HepG2 (cell line): Measurements from ENCODE around the gene CAPZA1. TPM values are rescaled to one million over a fixed set of nuclear protein-coding genes. Genes with fewer than 3 reads are reported as not detected.
"Not testable (repeated sequence)": the region's sequence is repeated elsewhere in the genome, so short reads cannot be mapped to it uniquely, and the experiment has no call there.

Experiments used
- ATAC-seq: fragments of 200-7000 bp; cut with Tn5 transposase; 3 replicates; pipeline ENCODE4 v1.9.1; 2020; ENCODE audit warnings: mild to moderate bottlenecking, moderate library complexity
- BruUV-seq: library from RNA; stranded (reverse); fragments of 400-500 nt; replicated peaks from 2 replicates; lab custom pipeline; 2021; lab: Mats Ljungman, UMichigan
- CTCF ChIA-PET: fragments of 300-600 bp; formaldehyde crosslinking; extraction: SDS; loops from one replicate; lab custom pipeline; 2021; ENCODE audit warnings: low total read pairs, inconsistent platforms, low intra/inter-chr PET ratio; lab: Yijun Ruan, JAX
- POLR2A ChIA-PET: fragments of 350-600 bp; sonication (Branson Sonifier 250); formaldehyde crosslinking; loops from one replicate; lab custom pipeline; 2020; ENCODE audit warnings: antibody characterized with exemption, inconsistent platforms; lab: Yijun Ruan, JAX
- DNase-seq: peaks from one replicate; pipeline ENCODE4 v3.0.0-alpha.2; 2015; ENCODE audit warnings: low spot score
- FAIRE-seq: peaks from 3 replicates; lab custom pipeline; 2011; peaks lifted over from hg19 to GRCh38; lab: Jason Lieb, UNC
- H2AFZ ChIP-seq: one replicate; pipeline ENCODE4 v1.6.1; 2011; ENCODE audit warnings: low read length, inconsistent platforms
- H3K27ac ChIP-seq: fragments of 300-600 bp; 3 replicates; pipeline ENCODE4 v1.8.0; 2011; ENCODE audit warnings: mixed run types, mild to moderate bottlenecking, mixed read lengths, low read length, inconsistent platforms; ENCODE audit not compliant: insufficient read depth; ENCODE audit errors: extremely low read length
- H3K27me3 ChIP-seq, 2 experiments: fragments of 200-600 bp in 1 of 2; 2 replicates in 1 of 2; 3 replicates in 1 of 2; pipeline versions ENCODE4 v1.6.0 to v1.8.0; 2011; ENCODE audit warnings: low read length in 2 of 2, mild to moderate bottlenecking in 2 of 2, moderate library complexity in 2 of 2, inconsistent platforms in 1 of 2; ENCODE audit not compliant: insufficient read depth in 2 of 2, control insufficient read depth in 1 of 2
- H3K36me3 ChIP-seq, 2 experiments: fragments of 200-600 bp in 1 of 2; replicated peaks in 1 of 2; 2 replicates in 1 of 2; 3 replicates in 1 of 2; pipeline versions ENCODE4 v1.5.1 to v1.8.0; 2011; ENCODE audit warnings: low read length in 2 of 2, inconsistent platforms in 1 of 2; ENCODE audit not compliant: insufficient read depth in 2 of 2, control insufficient read depth in 1 of 2
- H3K4me1 ChIP-seq: 2 replicates; pipeline ENCODE4 v1.5.1; 2012; ENCODE audit warnings: low read length, inconsistent platforms; ENCODE audit not compliant: insufficient read depth
- H3K4me2 ChIP-seq: 2 replicates; pipeline ENCODE4 v1.6.0; 2011; ENCODE audit warnings: low read depth, low read length, inconsistent platforms
- H3K4me3 ChIP-seq, 3 experiments: fragments of 200-600 bp in 1 of 3; sonication (generic), shearing (Covaris generic) in 1 of 3; replicated peaks in 1 of 3; 2 replicates each; pipeline ENCODE4 v1.5.1; 2011 to 2016; ENCODE audit warnings: low read length in 3 of 3, inconsistent platforms in 2 of 3, low read depth in 2 of 3, mild to moderate bottlenecking in 2 of 3, control low read depth in 1 of 3, mixed read lengths in 1 of 3; ENCODE audit not compliant: insufficient read depth in 1 of 3
- H3K79me2 ChIP-seq: one replicate; pipeline ENCODE4 v1.6.1; 2011; ENCODE audit warnings: low read length, inconsistent platforms; ENCODE audit not compliant: insufficient read depth
- H3K9ac ChIP-seq: 2 replicates; pipeline ENCODE4 v1.6.0; 2011; ENCODE audit warnings: mild to moderate bottlenecking, low read depth, low read length, inconsistent platforms; ENCODE audit not compliant: insufficient read depth
- H3K9me3 ChIP-seq: 2 replicates; pipeline ENCODE4 v1.5.1; 2012; ENCODE audit warnings: mild to moderate bottlenecking, low read length
- H4K20me1 ChIP-seq: 2 replicates; pipeline ENCODE4 v1.6.0; 2011; ENCODE audit warnings: inconsistent platforms, mild to moderate bottlenecking, low read length, moderate library complexity; ENCODE audit not compliant: insufficient read depth
- JARID2 ChIP-seq: sonication (generic); formaldehyde crosslinking; IDR thresholded peaks from 2 replicates; pipeline ENCODE4 v1.8.1; 2023; ENCODE audit warnings: missing genetic modification reagents, inconsistent platforms; ENCODE audit not compliant: insufficient replicate concordance
- PAX8 ChIP-seq: sonication (generic); formaldehyde crosslinking; IDR thresholded peaks from 2 replicates; pipeline ENCODE4 v1.8.0; 2022; ENCODE audit warnings: mild to moderate bottlenecking, missing genetic modification reagents, borderline replicate concordance
- ZFP41 ChIP-seq: sonication (generic); formaldehyde crosslinking; IDR thresholded peaks from 2 replicates; pipeline ENCODE4 v1.4.0; 2020; ENCODE audit warnings: mild to moderate bottlenecking, missing genetic modification reagents, borderline replicate concordance
- ZSCAN21 ChIP-seq: sonication (generic); formaldehyde crosslinking; IDR thresholded peaks from 2 replicates; pipeline ENCODE4 v1.8.0; 2022; ENCODE audit warnings: mild to moderate bottlenecking, missing genetic modification reagents, moderate library complexity, borderline replicate concordance
- WGBS: methylation state at CpG from one replicate; pipeline ENCODE4 v1.1.6; 2017; ENCODE audit warnings: low lambda C conversion rate; 5-methylcytosine and 5-hydroxymethylcytosine counted together
- in situ Hi-C: cut with HindIII; loops from 2 replicates; pipeline ENCODE4 v1.10.0; 2017; ENCODE audit warnings: low pct_unique_long_range_greater_than_20kb; ENCODE audit not compliant: extremely low pct_ligation_motif_present
- intact Hi-C: fragments of 100-400 bp; cut with micrococcal nuclease; formaldehyde crosslinking; loops from one replicate; pipeline ENCODE4 v1.10.0; 2022; ENCODE audit not compliant: unreplicated experiment
- polyA plus RNA-seq, 8 experiments: library from polyadenylated mRNA; depleted of rRNA in 3 of 8; stranded (reverse) in 7 of 8; unstranded in 1 of 8; fragments of >200 nt; fragmentation: Illumina TruSeq in 4 of 8; extraction: Trizol in 4 of 8; gene quantifications; 2 replicates each; pipeline versions ENCODE4 v1.2.1 to v1.2.3, GENCODE V29; 2011 to 2016; ENCODE audit warnings: low read depth in 4 of 8, missing spikeins in 1 of 8, mixed read lengths in 1 of 8; ENCODE audit not compliant: insufficient read depth in 1 of 8
- total RNA-seq, 5 experiments: library from RNA; depleted of rRNA; stranded (reverse); fragments of >200 nt; fragmentation: Illumina TruSeq; extraction: Trizol; gene quantifications; 2 replicates each; pipeline ENCODE4 v1.2.3, GENCODE V29; 2016; ENCODE audit warnings: low read depth in 1 of 5
- TF ChIP-seq, protein P1 (sequence below), 2 experiments: IDR thresholded peaks; 2 replicates each; pipeline ENCODE4 v1.6.1; 2011 to 2012; ENCODE audit warnings: low read length in 2 of 2, borderline replicate concordance in 1 of 2, low read depth in 1 of 2, mild to moderate bottlenecking in 1 of 2, moderate library complexity in 1 of 2

CAPZA1 gene
- total and polyA plus RNA-seq, 2 of the 13 experiments (the other 11 are each of a cell fraction or from before 2014, with no cell fraction given) = 67.0 to 117 TPM

DNA sequence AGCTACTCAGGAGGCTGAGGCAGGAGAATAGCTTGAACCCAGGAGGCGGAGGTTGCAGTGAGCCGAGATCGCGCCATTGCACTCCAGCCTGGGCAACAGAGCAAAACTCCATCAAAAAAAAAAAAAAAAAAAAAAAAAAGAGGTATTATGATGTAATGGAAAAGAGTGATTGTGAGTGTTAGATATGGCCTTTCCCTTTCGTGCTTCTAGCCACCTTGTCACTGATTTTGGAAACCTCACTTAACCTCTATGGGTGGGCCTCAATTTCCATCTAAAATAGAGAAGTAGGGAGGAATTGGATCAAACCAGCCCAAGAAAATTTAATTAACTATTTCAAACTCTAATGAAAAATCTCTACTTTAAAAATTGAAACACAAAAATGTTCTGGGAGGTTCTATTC lies 4.9 kb downstream of the CAPZA1 start:
- H4K20me1 ChIP-seq = peaks cover 35% of the 10 kb centered on the region
- peaks cover 90% of the 10 kb centered on the region for H3K79me2 ChIP-seq
- H3K9me3 ChIP-seq, H3K4me3 ChIP-seq, H2AFZ ChIP-seq, POLR2A ChIA-PET, H3K9ac ChIP-seq, DNase-seq, FAIRE-seq, H3K27me3 ChIP-seq, in situ Hi-C loops, H3K27ac ChIP-seq, H3K4me2 ChIP-seq, ATAC-seq, CTCF ChIA-PET, intact Hi-C loops, BruUV-seq: not testable (repeated sequence)
- peaks cover 0 to 13% of the 10 kb centered on the region in 2 experiments; a peak in 3 of 5 replicates for H3K36me3 ChIP-seq
- peaks cover 56% of the 10 kb centered on the region for H3K4me1 ChIP-seq
- WGBS = 100% methylated on average over 5 of the region's 5 CpGs

GRCh38 chr1:112625696-112626095 lies 6.1 kb downstream of the CAPZA1 start:
- Histone ChIP-seq H4K20me1 (peaks cover 33% of the 10 kb centered on the region), H3K27me3 (no peaks in the 10 kb centered on the region), H3K27ac (no peak overlapping the region), H3K36me3 (peaks cover 0 to 15% of the 10 kb centered on the region in 2 experiments; a peak in 3 of 5 replicates), H3K4me3 (no peak overlapping the region), H3K79me2 (peaks cover 88% of the 10 kb centered on the region), H3K4me2 (no peak overlapping the region), H3K9me3 (no peaks in the 10 kb centered on the region), H3K9ac (no peak overlapping the region), H3K4me1 (peaks cover 54% of the 10 kb centered on the region), H2AFZ (no peak overlapping the region)
- 100% methylated on average over 1 of the region's 2 CpGs for WGBS
- intact Hi-C loops = no loop called here
- TF ChIP-seq ZFP41 = no peak
- no peak for TF ChIP-seq PAX8 (CRISPR knock-in tag)
- TF ChIP-seq, protein P1, sequence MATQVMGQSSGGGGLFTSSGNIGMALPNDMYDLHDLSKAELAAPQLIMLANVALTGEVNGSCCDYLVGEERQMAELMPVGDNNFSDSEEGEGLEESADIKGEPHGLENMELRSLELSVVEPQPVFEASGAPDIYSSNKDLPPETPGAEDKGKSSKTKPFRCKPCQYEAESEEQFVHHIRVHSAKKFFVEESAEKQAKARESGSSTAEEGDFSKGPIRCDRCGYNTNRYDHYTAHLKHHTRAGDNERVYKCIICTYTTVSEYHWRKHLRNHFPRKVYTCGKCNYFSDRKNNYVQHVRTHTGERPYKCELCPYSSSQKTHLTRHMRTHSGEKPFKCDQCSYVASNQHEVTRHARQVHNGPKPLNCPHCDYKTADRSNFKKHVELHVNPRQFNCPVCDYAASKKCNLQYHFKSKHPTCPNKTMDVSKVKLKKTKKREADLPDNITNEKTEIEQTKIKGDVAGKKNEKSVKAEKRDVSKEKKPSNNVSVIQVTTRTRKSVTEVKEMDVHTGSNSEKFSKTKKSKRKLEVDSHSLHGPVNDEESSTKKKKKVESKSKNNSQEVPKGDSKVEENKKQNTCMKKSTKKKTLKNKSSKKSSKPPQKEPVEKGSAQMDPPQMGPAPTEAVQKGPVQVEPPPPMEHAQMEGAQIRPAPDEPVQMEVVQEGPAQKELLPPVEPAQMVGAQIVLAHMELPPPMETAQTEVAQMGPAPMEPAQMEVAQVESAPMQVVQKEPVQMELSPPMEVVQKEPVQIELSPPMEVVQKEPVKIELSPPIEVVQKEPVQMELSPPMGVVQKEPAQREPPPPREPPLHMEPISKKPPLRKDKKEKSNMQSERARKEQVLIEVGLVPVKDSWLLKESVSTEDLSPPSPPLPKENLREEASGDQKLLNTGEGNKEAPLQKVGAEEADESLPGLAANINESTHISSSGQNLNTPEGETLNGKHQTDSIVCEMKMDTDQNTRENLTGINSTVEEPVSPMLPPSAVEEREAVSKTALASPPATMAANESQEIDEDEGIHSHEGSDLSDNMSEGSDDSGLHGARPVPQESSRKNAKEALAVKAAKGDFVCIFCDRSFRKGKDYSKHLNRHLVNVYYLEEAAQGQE (IDR thresholded peaks at IDR 0.05; ENCODE audit: borderline replicate concordance in 1 of 2, low read depth in 1 of 2, low read length in 2 of 2) = no peak
- no peak for TF ChIP-seq ZSCAN21 (CRISPR knock-in tag)
- no peak for TF ChIP-seq JARID2 (CRISPR knock-in tag)
- FAIRE-seq (no peak), ATAC-seq (no peak; the same call in 2 of the 3 replicates), DNase-seq (no peak)
- BruUV-seq = no TSS peak
- in situ Hi-C loops = no loop called here
- ChIA-PET CTCF (no interaction called here), POLR2A (interaction anchor here (0.9 kb wide), 1 partner anchor 47 kb away, joined by 5 read pairs; no protein-coding TSS in a partner anchor)
